DOHH2 (cell line): ENCODE results near the gene PRDM16.

Experiments
- H3F3A ChIP-seq: fragments of 200-600 bp; sonication (generic), shearing (Covaris generic); 2 replicates; pipeline ENCODE4 v1.6.0; 2016; ENCODE audit warnings: antibody characterized with exemption, mild to moderate bottlenecking; ENCODE audit not compliant: control insufficient read depth, insufficient read depth
- H3K27ac ChIP-seq: fragments of 200-600 bp; sonication (generic); 2 replicates; pipeline ENCODE4 v1.5.1; 2014; ENCODE audit warnings: low read depth, mild to moderate bottlenecking, low read length, moderate library complexity
- H3K27me3 ChIP-seq: fragments of 200-600 bp; sonication (generic); 2 replicates; pipeline ENCODE4 v1.6.1; 2014; ENCODE audit warnings: mild to moderate bottlenecking, low read length, mixed read lengths; ENCODE audit not compliant: control insufficient read depth
- H3K36me3 ChIP-seq: fragments of 200-600 bp; sonication (generic); 2 replicates; pipeline ENCODE4 v1.6.1; 2014; ENCODE audit warnings: mild to moderate bottlenecking, low read length, moderate library complexity, mixed read lengths; ENCODE audit not compliant: control insufficient read depth
- H3K4me1 ChIP-seq: fragments of 200-600 bp; sonication (generic); 2 replicates; pipeline ENCODE4 v1.6.1; 2014; ENCODE audit warnings: mild to moderate bottlenecking, low read length, mixed read lengths; ENCODE audit not compliant: control insufficient read depth
- H3K4me2 ChIP-seq: fragments of 200-600 bp; sonication (generic); 2 replicates; pipeline ENCODE4 v1.6.0; 2014; ENCODE audit warnings: mild to moderate bottlenecking, low read length, moderate library complexity
- H3K4me3 ChIP-seq: fragments of 200-600 bp; sonication (generic); 2 replicates; pipeline ENCODE4 v1.5.1; 2014; ENCODE audit warnings: mild to moderate bottlenecking, low read length, mixed read lengths
- H3K79me2 ChIP-seq: fragments of 200-600 bp; sonication (generic); 2 replicates; pipeline ENCODE4 v1.6.1; 2014; ENCODE audit warnings: mild to moderate bottlenecking, low read length, mixed read lengths; ENCODE audit not compliant: control insufficient read depth
- H3K9me2 ChIP-seq: fragments of 200-600 bp; sonication (generic); replicated peaks from 2 replicates; pipeline ENCODE4 v1.6.1; 2014; ENCODE audit warnings: mild to moderate bottlenecking, low read length, mixed read lengths; ENCODE audit not compliant: control insufficient read depth
- H3K9me3 ChIP-seq: fragments of 200-600 bp; sonication (generic); 2 replicates; pipeline ENCODE4 v1.6.1; 2014; ENCODE audit warnings: antibody characterized with exemption, low read length, mixed read lengths; ENCODE audit not compliant: control insufficient read depth, insufficient read depth
- H4K20me1 ChIP-seq: fragments of 200-600 bp; sonication (generic); 2 replicates; pipeline ENCODE4 v1.6.0; 2014; ENCODE audit warnings: low read depth, mild to moderate bottlenecking, antibody characterized with exemption, low read length, moderate library complexity; ENCODE audit not compliant: control insufficient read depth, insufficient read depth
- EZH2phosphoT487 ChIP-seq: fragments of 200-600 bp; sonication (generic); IDR thresholded peaks from 2 replicates; pipeline ENCODE4 v1.6.1; 2017; ENCODE audit warnings: borderline replicate concordance, mild to moderate bottlenecking, antibody characterized with exemption, low read length, moderate library complexity, mixed read lengths
- TF ChIP-seq, protein P1 (sequence below): fragments of 200-600 bp; sonication (generic); IDR thresholded peaks from one replicate; pipeline ENCODE4 v1.5.1; 2014; ENCODE audit warnings: antibody characterized with exemption, mild to moderate bottlenecking, low read depth, low read length; ENCODE audit not compliant: poor library complexity, severe bottlenecking

The PRDM16 gene

DNA sequence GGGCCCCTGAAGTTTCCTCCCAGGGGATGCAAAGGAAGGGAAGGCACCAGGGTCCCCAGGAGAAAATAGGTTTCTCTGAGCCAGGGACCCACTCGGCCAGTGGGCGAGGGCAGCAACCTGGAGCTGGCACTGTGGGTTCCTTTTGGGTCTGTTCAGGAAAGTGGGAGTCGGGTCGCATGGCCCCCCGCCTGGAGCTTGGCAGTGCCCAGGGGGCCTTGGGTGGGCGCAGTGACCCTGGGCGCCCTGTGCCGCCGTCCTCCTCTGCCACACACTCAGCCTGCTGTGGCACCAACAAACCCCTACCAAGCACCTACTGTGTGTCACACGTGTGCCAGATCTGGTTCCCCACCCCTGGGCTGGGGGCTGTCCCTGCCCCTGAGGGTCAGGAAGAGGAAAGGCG lies 296.0 kb downstream of the PRDM16 start:
- Histone ChIP-seq H3F3A (no peaks in the 10 kb centered on the region), H3K4me3 (no peak overlapping the region), H3K79me2 (no peaks in the 10 kb centered on the region), H3K36me3 (no peaks in the 10 kb centered on the region), H3K9me2 (no peaks in the 10 kb centered on the region), H3K9me3 (no peaks in the 10 kb centered on the region), H3K4me1 (no peaks in the 10 kb centered on the region), H3K4me2 (no peak overlapping the region), H3K27me3 (no peaks in the 10 kb centered on the region), H3K27ac (no peak overlapping the region), H4K20me1 (no peaks in the 10 kb centered on the region)
- TF ChIP-seq, protein P1, sequence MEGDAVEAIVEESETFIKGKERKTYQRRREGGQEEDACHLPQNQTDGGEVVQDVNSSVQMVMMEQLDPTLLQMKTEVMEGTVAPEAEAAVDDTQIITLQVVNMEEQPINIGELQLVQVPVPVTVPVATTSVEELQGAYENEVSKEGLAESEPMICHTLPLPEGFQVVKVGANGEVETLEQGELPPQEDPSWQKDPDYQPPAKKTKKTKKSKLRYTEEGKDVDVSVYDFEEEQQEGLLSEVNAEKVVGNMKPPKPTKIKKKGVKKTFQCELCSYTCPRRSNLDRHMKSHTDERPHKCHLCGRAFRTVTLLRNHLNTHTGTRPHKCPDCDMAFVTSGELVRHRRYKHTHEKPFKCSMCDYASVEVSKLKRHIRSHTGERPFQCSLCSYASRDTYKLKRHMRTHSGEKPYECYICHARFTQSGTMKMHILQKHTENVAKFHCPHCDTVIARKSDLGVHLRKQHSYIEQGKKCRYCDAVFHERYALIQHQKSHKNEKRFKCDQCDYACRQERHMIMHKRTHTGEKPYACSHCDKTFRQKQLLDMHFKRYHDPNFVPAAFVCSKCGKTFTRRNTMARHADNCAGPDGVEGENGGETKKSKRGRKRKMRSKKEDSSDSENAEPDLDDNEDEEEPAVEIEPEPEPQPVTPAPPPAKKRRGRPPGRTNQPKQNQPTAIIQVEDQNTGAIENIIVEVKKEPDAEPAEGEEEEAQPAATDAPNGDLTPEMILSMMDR = no peak
- TF ChIP-seq EZH2phosphoT487 = no peak

DNA sequence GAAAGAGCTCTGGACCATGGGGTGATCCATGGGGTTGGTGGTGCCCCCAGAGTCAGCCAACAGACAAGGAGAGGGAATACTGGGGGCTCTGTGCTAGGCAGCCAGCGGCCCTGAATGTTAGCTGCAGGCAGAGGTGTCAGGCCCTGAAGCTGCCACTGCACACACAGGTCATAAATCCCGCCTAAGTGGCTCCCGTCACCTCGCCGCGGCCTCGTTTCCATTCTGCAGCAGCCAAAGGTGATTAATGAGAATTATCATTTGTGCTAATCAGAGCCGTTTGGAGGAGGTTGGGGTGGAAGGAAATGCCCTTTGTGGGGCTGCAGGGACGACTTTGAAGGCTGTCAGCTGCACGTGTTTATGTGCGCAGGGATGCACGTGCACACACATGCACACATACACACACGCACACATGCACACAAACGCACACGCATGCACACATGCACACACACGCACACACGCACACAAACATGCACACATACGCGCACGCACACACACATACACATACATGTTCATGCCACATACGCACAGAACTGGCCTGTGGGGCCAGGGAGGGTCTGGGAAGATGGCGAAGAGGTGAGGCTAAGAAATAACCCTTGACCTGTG lies 296.6 kb downstream of the PRDM16 start:
- Histone ChIP-seq H4K20me1 (no peaks in the 10 kb centered on the region), H3K36me3 (no peaks in the 10 kb centered on the region), H3K4me2 (no peak overlapping the region), H3K27me3 (no peaks in the 10 kb centered on the region), H3F3A (no peaks in the 10 kb centered on the region), H3K9me3 (no peaks in the 10 kb centered on the region), H3K27ac (no peak overlapping the region), H3K4me3 (no peak overlapping the region), H3K9me2 (no peaks in the 10 kb centered on the region), H3K4me1 (no peaks in the 10 kb centered on the region), H3K79me2 (no peaks in the 10 kb centered on the region)
- TF ChIP-seq, protein P1 = no peak
- no peak for TF ChIP-seq EZH2phosphoT487

DNA sequence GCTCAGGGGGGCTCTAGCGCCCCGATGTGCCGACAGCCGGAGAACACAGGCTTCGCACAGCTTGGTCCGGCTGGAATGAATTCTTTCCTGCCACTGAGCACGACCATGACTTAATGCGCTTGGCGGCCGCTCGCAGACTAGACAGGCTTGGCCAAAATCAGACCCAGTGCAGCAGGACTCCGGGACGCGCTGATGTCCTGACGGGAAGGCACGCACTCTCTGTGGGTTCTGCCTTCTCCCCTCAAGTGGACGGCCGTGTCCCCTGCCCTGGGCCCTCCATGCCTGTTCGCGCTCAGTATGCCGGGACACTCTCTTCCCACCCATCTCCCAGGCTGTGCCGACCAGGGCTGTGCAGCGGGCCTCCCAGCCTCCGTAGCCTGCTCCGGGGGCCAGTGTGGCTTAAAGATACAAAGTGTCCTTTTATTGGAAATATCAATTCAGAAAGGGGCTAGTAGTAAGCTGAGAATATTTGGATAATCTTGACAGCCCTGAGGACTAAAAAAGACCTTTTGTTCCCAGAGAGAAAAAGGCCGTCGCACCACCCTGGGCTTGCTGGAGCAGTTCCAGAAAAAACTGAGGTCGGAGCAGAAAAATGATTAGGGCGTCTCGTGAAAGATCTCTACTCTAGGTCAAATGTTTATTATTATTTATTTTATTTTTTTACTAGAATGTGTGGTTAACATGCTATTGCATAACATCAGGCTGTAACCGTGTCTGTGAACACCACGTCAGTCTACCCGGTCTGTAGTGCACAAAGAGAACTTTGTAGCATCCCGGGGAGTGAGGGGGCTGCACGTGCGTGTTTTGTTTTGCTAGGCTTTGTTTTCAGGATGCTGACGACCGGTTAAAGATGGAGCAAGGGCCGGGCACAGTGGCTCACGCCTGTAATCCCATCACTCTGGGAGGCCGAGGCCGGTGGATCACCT lies 297.4 kb downstream of the PRDM16 start:
- TF ChIP-seq, protein P1 = no peak
- no peak for TF ChIP-seq EZH2phosphoT487

More for the DNA sequence above, 297.4 kb downstream of the PRDM16 start:
- no peaks in the 10 kb centered on the region for H3F3A ChIP-seq
- no peak overlapping the region for H3K27ac ChIP-seq
- H3K9me3 ChIP-seq = no peaks in the 10 kb centered on the region
- H3K79me2 ChIP-seq = no peaks in the 10 kb centered on the region
- H3K27me3 ChIP-seq = no peaks in the 10 kb centered on the region
- H3K4me3 ChIP-seq = no peak overlapping the region
- H4K20me1 ChIP-seq = no peaks in the 10 kb centered on the region
- no peaks in the 10 kb centered on the region for H3K4me1 ChIP-seq
- H3K36me3 ChIP-seq = no peaks in the 10 kb centered on the region
- no peaks in the 10 kb centered on the region for H3K9me2 ChIP-seq
- no peak overlapping the region for H3K4me2 ChIP-seq
